HG03354 (cell line): ENCODE data around the gene ST3GAL3.

ENCODE experiments used
- ATAC-seq: cut with Tn5 transposase; IDR thresholded peaks from one replicate; pipeline ENCODE4 v1.9.1; 2021; ENCODE audit warnings: mild to moderate bottlenecking; ENCODE audit not compliant: unreplicated experiment, poor library complexity, severe bottlenecking

The ST3GAL3 gene

GRCh38 chr1:43930949-43931275 is 223.6 kb downstream of the ST3GAL3 start:
- no peak for ATAC-seq

- no peak for ATAC-seq
These were observed 224.7 kb downstream of the ST3GAL3 start for GRCh38 chr1:43931711-43932660.

- ATAC-seq: no peak
These were observed 225.6 kb downstream of the ST3GAL3 start for GRCh38 chr1:43932786-43933385.

- no peak for ATAC-seq
These were observed 226.2 kb downstream of the ST3GAL3 start, which contains the start of gene ARTN for GRCh38 chr1:43933386-43934100. Gene ARTN (plus strand): TSS chr1:43933801. CDS start chr1:43935657, 1,856 bp downstream.

GRCh38 chr1:43934101-43934985 is 227.0 kb downstream of the ST3GAL3 start:
- no peak for ATAC-seq

GRCh38 chr1:43934986-43935324 is 227.6 kb downstream of the ST3GAL3 start:
- no peak for ATAC-seq

GRCh38 chr1:43935711-43936427 is 228.5 kb downstream of the ST3GAL3 start:
- no peak for ATAC-seq

GRCh38 chr1:43936431-43937151 is 229.3 kb downstream of the ST3GAL3 start:
- ATAC-seq: no peak

- no peak for ATAC-seq
These were observed 230.0 kb downstream of the ST3GAL3 start for GRCh38 chr1:43937179-43937865.

- ATAC-seq: no peak
These were observed 231.0 kb downstream of the ST3GAL3 start for GRCh38 chr1:43938383-43938782.

- no peak for ATAC-seq
These were observed 231.7 kb downstream of the ST3GAL3 start for GRCh38 chr1:43938892-43939587.

GRCh38 chr1:43942411-43942810 is 235.1 kb downstream of the ST3GAL3 start:
- no peak for ATAC-seq

GRCh38 chr1:43944860-43945259 is 237.5 kb downstream of the ST3GAL3 start:
- ATAC-seq: no peak

- no peak for ATAC-seq
These were observed 238.4 kb downstream of the ST3GAL3 start for GRCh38 chr1:43945674-43946235.

GRCh38 chr1:43946236-43947060 is 239.1 kb downstream of the ST3GAL3 start, which contains the start of gene IPO13:
Gene IPO13 (plus strand): TSS chr1:43946950. CDS start chr1:43947601, 651 bp downstream.
- ATAC-seq: peak; percentile 93
